ENCODE results near the gene CAMK1D.

Gene CAMK1D

DNA sequence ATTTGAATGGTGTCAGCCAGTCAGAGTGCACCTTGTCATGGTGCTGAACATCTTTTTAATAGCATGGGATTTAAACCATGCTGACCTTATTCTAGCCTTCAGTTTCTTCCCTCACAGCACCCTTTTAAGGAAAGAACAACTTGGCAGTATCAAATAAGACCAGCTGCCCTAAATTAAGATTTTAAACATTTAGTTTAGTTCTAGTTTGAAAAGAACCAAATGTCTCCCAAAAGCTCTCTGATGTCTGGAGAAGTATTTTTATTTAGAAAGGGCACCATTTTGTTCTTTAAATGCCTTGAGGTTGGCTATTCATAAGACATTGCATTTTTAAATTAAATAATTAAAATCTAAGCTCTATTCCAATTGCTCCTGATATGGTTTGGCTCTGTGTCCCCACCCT is 531.1 kb downstream of the CAMK1D start:
- no peak for DNase-seq

DNA sequence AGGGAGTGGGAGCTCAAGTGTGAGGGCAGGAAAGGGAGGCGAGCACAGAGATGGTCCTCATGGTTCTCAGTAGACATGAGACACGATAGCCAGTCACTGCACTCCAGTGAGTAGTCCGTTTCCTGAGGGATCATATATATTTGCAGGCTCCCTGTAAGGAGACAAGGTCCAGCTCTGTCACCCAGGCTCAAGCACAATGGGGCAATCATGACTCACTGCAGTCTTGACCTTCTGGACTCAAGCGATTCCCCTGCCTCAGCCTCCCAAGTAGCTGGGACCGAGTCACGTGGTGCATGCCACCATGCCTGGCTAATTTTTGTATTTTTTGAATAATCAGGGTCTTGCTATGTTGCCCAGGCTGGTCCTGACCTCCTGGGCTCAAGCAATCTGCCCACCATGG is 535.5 kb downstream of the CAMK1D start:
- no peak for DNase-seq
